ENCODE data around the gene UST.

DNA sequence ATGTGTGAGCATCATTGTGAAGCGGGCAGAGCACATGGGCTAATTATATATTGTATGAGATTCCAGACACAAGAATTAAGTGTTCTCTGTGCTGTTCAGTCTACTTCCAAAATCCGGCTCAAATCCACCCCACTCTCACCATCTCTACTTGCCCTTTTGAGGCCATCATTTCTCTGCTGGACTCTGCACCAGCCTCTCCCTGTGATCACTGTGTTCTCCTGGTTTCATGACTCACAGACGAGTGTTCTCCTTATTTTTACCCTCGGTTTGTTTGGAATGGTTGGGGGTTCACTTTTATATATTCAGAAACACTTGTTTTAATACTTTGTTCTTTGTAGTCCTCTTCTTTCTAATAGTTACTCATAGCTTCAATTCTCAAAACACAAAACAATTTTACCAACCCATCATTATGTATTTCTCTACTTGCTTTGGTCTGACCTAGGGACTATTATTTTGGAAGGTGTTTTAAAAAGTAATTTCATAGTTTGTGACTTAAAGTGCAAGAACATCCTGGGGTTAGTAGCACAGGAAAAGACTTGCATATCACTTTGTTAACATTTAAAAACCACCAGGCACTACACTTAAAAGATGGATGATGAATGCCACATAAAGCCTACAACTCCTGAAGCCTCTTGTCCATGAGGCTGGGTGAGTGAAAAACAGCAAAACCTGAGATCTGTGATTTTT lies 82.7 kb downstream of the UST start:
- TF ChIP-seq, protein P1, sequence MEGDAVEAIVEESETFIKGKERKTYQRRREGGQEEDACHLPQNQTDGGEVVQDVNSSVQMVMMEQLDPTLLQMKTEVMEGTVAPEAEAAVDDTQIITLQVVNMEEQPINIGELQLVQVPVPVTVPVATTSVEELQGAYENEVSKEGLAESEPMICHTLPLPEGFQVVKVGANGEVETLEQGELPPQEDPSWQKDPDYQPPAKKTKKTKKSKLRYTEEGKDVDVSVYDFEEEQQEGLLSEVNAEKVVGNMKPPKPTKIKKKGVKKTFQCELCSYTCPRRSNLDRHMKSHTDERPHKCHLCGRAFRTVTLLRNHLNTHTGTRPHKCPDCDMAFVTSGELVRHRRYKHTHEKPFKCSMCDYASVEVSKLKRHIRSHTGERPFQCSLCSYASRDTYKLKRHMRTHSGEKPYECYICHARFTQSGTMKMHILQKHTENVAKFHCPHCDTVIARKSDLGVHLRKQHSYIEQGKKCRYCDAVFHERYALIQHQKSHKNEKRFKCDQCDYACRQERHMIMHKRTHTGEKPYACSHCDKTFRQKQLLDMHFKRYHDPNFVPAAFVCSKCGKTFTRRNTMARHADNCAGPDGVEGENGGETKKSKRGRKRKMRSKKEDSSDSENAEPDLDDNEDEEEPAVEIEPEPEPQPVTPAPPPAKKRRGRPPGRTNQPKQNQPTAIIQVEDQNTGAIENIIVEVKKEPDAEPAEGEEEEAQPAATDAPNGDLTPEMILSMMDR (conservative IDR thresholded peaks at IDR 0.05; ENCODE audit: low read length): no peak
- TF ChIP-seq EZH2phosphoT487 (IDR thresholded peaks at IDR 0.05; ENCODE audit: borderline replicate concordance, low read depth, low read length): no peak

Measured in OCI-LY7 (cell line).